Brain microvascular endothelial cell (primary cell): Measurements from ENCODE around the gene NPRL2.

Source experiments
- DNase-seq: peaks from one replicate; pipeline ENCODE4 v3.0.0-alpha.2; 2020
- H3K27ac ChIP-seq: fragments of 250-450 bp; sonication (Bioruptor Pico); 2 replicates; pipeline ENCODE4 v1.5.1; 2020; ENCODE audit warnings: mild to moderate bottlenecking, moderate library complexity
- H3K27me3 ChIP-seq: fragments of 250-450 bp; sonication (Bioruptor Pico); replicated peaks from 2 replicates; pipeline ENCODE4 v1.5.1; 2020; ENCODE audit warnings: mild to moderate bottlenecking
- H3K36me3 ChIP-seq: fragments of 250-450 bp; sonication (Bioruptor Pico); replicated peaks from 2 replicates; pipeline ENCODE4 v1.5.1; 2020; ENCODE audit warnings: mild to moderate bottlenecking
- H3K4me3 ChIP-seq: 2 replicates; pipeline ENCODE4 v1.5.1; 2011; ENCODE audit warnings: low read depth, mild to moderate bottlenecking, control low read depth, low read length, moderate library complexity
- in situ Hi-C: cut with HindIII; loops from 2 replicates; pipeline ENCODE4 v1.10.0; 2017; ENCODE audit warnings: low sequenced_read_pairs, low pct_ligation_motif_present
- TF ChIP-seq, protein P1 (sequence below): IDR thresholded peaks from 2 replicates; pipeline ENCODE4 v1.5.1; 2011; ENCODE audit warnings: low read depth, mild to moderate bottlenecking, moderate library complexity, low read length, control low read depth, inconsistent platforms; ENCODE audit errors: missing control alignments

The NPRL2 gene

DNA sequence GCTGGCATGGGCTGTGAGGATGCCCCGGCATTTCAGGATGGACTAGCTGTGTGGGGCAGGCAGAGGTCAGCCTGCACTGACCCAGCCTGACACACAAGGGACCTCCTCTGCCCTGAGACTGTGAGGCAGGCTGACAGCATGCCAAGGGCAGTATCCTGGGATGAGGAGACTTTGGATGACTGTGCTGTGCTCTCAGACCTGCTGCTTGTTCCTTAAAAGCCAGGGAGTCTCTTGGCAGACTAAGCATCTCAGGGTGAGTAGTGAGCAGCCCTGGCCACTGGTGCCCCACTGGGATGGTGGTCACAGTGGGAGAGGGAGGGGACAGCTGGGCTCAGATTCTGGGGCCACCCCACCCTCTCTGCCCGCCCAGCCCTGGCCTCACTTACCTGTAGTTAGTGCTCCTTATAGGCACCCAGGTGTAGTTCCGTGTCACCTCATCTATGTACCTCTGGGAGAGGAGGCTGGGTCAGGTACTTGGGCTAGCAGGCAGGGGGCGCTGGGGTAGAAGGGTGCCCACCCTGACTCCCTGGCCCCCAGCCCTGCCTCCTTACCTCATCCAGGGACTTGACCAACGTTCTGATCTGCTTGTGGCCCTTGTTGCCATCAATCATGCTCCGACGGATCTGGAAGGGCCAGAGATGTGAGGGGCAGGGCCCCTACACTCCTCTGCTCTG is 24.8 kb upstream of the NPRL2 start:
- in situ Hi-C loops = no loop called here
- no peak overlapping the region for H3K27ac ChIP-seq
- TF ChIP-seq, protein P1, sequence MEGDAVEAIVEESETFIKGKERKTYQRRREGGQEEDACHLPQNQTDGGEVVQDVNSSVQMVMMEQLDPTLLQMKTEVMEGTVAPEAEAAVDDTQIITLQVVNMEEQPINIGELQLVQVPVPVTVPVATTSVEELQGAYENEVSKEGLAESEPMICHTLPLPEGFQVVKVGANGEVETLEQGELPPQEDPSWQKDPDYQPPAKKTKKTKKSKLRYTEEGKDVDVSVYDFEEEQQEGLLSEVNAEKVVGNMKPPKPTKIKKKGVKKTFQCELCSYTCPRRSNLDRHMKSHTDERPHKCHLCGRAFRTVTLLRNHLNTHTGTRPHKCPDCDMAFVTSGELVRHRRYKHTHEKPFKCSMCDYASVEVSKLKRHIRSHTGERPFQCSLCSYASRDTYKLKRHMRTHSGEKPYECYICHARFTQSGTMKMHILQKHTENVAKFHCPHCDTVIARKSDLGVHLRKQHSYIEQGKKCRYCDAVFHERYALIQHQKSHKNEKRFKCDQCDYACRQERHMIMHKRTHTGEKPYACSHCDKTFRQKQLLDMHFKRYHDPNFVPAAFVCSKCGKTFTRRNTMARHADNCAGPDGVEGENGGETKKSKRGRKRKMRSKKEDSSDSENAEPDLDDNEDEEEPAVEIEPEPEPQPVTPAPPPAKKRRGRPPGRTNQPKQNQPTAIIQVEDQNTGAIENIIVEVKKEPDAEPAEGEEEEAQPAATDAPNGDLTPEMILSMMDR = peak; percentile 18
- no peak overlapping the region for H3K4me3 ChIP-seq
- no peaks in the 10 kb centered on the region for H3K36me3 ChIP-seq
- no peaks in the 10 kb centered on the region for H3K27me3 ChIP-seq
- DNase-seq = no peak

DNA sequence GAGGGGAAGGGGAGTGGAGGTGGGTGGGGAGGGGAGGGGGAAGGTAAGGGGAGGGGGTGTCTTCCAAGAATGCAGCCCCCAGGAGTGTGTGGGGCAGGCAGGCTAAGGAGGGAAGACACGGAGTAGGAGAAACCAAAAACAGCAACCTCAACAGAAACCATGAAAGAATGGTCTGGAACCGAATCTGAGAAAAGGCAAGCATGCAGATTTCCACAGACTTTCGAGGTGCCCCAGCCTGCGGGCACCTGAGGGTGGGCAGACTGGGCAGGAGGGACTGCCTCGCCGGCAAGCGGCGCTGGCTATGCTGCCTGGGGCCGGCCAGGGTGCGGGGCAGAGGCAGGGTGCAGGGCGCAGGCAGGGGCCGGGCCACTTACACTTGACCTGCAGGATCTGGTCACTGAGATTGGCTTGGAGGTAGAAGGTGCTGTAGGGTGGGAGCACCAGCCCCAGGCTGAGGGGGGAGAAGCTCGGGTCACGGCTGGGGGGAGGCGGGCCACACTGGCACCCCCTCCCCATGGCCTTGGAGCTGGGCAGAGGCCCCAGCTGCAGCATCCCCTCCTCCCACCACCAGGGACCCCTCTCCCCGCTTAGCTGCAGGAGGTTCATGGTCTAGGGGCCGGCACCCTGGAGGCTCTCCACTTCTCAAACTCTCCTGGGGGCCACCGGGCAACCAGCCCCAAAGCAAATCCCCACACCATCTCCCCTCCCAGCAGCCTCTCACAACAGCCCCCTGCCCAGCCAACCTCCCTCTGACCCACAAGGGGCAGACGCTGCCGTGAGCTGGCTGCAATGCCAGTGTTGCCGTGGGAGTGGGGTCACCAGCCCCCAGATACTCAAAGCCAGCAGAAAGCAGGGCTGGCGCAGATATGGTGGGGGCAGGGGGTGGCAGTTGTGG is 24.0 kb upstream of the NPRL2 start:
- in situ Hi-C loops = no loop called here
- no peaks in the 10 kb centered on the region for H3K36me3 ChIP-seq
- H3K4me3 ChIP-seq = no peak overlapping the region
- TF ChIP-seq, protein P1 = no peak
- no peak overlapping the region for H3K27ac ChIP-seq
- H3K27me3 ChIP-seq = no peaks in the 10 kb centered on the region
- no peak for DNase-seq

DNA sequence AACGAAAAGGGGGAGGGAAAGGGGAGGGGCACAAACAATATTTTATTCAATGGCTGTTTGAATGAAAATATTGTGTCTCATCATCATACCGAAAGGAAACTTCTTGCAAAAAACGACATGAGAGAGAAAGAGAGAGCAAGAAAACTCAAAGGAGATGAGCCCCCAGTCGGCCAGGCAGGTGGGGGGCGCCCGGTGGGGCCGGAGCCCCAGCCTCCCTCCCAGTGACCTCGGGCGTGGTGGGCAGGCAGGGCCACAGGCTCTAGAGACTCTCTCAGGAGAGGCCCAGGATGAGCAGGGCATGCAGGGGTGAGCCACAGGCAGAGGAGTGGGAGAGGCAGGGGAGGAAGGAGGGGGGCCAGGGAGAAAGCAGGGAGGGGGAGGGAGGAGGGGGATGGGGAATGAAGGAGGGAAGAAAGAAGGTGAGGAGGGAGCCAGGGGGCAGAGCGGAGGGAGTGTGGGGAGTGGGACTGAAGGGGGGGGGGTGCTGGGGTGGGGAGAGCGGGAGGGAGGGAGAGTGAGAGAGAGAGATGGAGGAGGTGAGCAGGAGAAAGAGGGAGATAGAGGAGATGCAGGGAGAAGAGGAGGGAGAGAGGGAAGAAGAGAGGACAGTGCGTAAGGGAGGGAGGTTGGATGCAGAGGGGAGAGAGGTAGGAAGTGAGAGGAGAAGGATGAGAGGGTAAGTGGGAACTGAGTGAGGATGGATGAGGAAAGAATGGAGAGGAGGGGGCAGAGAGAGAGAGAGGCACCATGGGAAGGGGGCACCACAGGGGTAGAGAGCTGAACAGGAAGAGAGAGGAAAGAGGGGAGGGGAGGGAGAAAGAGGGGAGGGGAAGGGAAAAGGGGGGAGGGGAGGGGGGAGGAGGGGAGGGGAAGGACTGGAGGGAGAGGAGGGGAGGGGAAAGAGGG is 22.8 kb upstream of the NPRL2 start:
- Histone ChIP-seq H3K36me3 (no peaks in the 10 kb centered on the region), H3K27me3 (no peaks in the 10 kb centered on the region), H3K27ac (no peak overlapping the region), H3K4me3 (no peak overlapping the region)
- in situ Hi-C loops = no loop called here
- TF ChIP-seq, protein P1 = no peak
- DNase-seq = no peak

DNA sequence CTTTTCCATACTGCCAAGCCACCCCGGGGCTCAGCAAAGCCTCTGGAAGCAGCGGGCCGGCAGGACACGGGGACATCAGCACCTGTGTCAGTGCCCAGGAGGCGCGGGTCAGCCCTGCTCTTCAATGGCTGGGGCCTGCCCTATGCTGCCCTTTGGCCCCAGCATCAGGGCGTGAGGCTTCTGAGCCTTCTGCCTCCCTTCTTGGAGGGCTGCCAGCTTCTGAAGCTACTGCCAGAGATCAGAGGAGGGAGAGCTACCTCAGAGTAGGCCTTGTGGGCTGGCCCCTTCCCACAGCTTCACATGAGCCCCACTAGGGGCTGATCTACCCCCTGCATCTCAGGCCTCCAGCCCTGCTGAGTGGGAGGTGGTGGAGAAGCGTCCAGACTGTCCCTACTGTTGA is 21.8 kb upstream of the NPRL2 start:
- Histone ChIP-seq H3K27ac (no peak overlapping the region), H3K36me3 (no peaks in the 10 kb centered on the region), H3K27me3 (no peaks in the 10 kb centered on the region), H3K4me3 (no peak overlapping the region)
- no peak for DNase-seq
- in situ Hi-C loops = no loop called here
- TF ChIP-seq, protein P1 = no peak

DNA sequence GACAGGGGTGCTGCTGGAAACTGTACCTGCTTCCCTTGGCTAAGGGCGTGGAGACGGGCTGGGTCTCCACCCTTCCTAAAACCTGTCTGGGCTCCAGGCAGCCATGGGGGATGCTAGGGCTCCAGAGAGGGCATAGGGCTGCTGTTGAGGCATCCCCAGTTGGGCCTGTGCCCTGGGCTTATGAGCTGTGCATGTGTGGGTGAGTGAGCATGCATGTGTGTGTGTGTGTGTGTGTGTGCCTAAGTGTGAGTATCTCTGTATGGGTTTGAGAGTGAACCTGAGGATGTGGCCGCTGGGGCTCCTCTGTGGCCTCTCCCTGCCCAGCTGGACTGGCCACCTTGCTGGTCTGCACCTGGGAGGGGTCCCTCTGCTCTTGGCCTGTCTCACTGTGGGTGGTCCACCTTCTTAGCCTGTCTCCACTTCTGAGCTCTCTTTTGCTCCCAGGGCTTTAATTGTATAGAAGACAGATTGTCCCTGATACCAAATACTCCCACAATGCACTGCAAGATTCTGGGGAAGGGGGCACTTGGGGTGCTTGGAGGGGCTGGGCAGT is 20.6 kb upstream of the NPRL2 start:
- H3K4me3 ChIP-seq = no peak overlapping the region
- H3K36me3 ChIP-seq = no peaks in the 10 kb centered on the region
- H3K27me3 ChIP-seq = no peaks in the 10 kb centered on the region
- DNase-seq = no peak
- H3K27ac ChIP-seq = no peak overlapping the region
- TF ChIP-seq, protein P1 = no peak
- in situ Hi-C loops = no loop called here
